ENCODE data around the gene FGD5.

Gene FGD5, protein sequence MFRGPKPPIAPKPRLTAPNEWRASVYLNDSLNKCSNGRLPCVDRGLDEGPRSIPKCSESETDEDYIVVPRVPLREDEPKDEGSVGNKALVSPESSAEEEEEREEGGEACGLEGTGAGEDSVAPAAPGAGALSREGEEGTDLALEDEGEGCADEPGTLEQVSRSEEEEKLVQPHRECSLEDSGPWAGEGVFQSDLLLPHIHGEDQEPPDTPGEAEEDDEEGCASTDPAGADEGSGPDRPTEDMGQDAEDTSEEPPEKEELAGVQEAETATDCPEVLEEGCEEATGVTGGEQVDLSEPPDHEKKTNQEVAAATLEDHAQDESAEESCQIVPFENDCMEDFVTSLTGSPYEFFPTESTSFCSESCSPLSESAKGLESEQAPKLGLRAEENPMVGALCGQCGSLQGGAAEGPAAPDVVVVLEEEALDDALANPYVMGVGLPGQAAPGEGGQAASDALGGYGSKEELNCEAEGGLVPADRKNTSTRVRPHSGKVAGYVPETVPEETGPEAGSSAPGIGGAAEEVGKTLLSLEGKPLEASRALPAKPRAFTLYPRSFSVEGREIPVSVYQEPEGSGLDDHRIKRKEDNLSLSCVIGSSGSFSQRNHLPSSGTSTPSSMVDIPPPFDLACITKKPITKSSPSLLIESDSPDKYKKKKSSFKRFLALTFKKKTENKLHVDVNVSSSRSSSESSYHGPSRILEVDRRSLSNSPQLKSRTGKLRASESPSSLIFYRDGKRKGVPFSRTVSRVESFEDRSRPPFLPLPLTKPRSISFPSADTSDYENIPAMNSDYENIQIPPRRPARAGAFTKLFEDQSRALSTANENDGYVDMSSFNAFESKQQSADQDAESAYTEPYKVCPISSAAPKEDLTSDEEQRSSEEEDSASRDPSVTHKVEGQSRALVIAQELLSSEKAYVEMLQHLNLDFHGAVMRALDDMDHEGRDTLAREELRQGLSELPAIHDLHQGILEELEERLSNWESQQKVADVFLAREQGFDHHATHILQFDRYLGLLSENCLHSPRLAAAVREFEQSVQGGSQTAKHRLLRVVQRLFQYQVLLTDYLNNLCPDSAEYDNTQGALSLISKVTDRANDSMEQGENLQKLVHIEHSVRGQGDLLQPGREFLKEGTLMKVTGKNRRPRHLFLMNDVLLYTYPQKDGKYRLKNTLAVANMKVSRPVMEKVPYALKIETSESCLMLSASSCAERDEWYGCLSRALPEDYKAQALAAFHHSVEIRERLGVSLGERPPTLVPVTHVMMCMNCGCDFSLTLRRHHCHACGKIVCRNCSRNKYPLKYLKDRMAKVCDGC (N-terminal part only)

DNA sequence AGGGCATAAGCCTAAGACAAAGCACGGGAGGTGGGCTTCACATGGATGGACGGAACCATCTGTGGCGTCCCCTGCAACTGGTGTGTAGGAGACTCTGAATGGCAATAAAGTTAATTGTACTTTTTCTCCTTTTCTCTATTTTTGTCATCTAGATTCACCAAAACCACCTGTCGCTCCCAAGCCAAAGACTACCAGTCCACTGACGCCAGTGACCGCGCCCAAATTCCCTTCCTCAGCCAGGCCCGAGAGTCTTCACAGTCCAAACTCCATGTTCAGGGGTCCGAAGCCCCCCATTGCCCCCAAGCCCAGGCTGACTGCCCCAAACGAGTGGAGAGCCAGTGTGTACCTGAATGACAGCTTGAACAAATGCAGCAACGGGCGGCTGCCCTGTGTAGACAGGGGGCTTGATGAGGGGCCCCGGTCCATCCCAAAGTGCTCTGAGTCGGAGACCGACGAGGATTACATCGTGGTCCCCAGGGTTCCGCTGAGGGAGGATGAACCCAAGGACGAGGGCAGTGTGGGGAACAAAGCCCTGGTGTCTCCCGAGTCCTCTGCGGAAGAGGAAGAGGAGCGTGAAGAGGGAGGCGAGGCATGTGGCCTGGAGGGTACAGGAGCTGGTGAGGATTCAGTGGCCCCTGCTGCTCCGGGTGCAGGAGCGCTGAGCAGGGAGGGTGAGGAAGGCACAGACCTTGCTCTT, at the start of gene FGD5:
Gene FGD5 (plus strand): TSS at position 159 of the 697 bp plus-strand sequence. CDS start 110 bp downstream, at position 269.
- no peak for DNase-seq (ENCODE audit: low read depth)
- no peak within 1 kb of the TSS for H3K4me3 ChIP-seq (ENCODE audit: low read depth, low read length)
- TF ChIP-seq, protein P1, sequence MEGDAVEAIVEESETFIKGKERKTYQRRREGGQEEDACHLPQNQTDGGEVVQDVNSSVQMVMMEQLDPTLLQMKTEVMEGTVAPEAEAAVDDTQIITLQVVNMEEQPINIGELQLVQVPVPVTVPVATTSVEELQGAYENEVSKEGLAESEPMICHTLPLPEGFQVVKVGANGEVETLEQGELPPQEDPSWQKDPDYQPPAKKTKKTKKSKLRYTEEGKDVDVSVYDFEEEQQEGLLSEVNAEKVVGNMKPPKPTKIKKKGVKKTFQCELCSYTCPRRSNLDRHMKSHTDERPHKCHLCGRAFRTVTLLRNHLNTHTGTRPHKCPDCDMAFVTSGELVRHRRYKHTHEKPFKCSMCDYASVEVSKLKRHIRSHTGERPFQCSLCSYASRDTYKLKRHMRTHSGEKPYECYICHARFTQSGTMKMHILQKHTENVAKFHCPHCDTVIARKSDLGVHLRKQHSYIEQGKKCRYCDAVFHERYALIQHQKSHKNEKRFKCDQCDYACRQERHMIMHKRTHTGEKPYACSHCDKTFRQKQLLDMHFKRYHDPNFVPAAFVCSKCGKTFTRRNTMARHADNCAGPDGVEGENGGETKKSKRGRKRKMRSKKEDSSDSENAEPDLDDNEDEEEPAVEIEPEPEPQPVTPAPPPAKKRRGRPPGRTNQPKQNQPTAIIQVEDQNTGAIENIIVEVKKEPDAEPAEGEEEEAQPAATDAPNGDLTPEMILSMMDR (IDR thresholded peaks at IDR 0.05; ENCODE audit: control insufficient read depth, extremely low read depth, insufficient read depth): no peak

DNA sequence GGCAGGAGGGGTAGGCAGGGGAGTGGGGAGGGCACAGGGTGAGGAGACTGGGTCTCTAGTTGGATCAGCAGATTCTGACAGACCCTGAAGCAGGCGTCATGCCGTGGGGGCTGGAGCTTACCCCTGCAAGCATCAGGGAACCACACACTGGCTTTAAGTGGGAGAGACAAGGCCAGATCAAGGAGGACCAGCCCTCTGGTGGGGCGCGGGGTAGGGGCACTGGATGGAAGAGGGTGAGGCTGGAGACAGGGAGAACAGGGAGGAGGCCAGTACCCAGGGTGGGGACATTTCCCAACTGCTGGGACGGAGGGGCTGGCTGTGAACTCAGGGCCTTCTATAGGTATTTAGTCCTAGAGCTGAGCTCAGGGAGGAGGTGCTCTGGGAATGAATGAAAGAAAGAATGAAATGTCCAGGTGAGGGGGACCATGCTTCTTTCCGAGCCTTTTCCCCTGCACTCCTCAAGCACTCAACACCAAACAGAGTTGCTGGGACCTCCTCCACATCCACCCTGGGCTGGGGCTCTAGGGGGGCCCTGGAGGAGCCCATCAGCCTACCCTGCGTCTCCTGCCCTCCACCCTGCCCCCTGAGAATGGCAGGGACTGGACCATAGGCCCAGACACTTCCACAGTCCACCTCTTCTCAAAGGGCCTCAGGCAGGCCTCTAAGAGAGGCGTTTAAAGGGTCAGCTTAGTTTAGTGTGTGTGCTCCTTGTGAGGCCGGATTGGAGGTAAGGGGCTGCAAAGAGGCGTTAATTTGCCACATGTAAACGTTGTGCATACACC, 49.0 kb upstream of the FGD5 start:
- TF ChIP-seq, protein P1 (IDR thresholded peaks at IDR 0.05; ENCODE audit: control insufficient read depth, extremely low read depth, insufficient read depth): no peak
- H3K4me3 ChIP-seq (ENCODE audit: low read depth, low read length): no peak overlapping the region
- no peak for DNase-seq (ENCODE audit: low read depth)

DNA sequence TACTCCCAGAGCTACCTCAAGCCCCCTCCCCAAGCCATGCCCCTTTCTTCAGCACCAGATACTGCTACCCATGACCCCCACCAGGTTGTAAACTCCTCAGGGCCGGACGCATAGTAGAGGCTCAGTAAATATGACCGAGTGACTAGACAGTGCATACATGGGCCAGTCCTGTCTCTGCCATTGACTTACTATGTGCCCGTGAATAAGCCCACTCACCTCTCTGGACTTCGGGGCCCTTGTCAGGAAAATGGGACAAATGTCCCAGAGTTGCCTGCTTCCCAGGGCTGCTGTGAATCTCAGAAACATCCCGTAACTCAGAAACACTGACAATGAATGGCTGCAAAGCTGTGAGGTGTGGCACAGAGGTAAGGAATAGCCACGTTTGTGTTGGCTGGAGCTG, 48.2 kb upstream of the FGD5 start:
- DNase-seq (ENCODE audit: low read depth): no peak
- TF ChIP-seq, protein P1 (IDR thresholded peaks at IDR 0.05; ENCODE audit: control insufficient read depth, extremely low read depth, insufficient read depth): no peak
- no peak overlapping the region for H3K4me3 ChIP-seq (ENCODE audit: low read depth, low read length)

DNA sequence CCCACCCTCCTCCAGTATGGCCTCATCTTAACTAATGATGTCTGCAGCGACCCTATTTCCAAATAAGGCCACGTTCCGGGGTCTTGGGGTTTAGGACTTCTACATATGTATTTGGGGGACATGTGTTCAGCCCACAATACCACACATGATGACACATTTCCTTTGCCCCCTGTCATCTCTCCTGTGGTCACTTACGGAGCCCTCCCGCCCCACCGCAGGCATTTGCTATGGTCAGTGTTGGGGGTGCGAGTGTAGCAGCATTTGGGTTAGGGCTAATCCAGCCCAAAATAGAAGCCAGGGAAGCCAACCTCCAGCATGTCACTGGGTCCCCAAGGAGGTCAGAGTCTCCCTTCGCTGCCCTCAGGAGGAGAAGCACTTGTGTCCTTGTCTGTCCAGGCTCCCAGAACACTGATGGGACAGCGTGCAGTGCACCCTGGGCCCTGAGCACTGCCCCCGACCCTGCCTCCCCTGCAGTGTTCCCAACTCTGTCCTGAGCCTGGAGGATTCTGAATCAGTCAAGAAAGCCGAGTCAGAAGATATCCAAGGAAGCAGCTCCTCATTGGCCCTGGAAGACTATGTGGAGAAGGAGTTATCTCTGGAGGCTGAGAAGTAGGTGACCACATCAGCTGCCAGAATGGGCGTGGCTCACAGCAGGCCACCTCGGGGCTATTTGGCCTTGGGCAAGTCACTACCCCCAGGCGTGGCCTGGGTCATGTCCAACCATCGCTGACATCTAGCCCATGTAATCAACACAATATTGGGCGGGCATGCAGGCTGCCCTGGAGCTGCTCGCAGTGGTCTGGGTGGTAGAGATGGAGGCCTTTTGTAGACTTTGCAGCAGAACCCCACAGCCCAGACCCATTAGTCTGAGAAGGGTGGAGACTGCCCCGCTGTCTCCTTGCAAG, 46.9 kb upstream of the FGD5 start:
- TF ChIP-seq, protein P1 (IDR thresholded peaks at IDR 0.05; ENCODE audit: control insufficient read depth, extremely low read depth, insufficient read depth): no peak
- DNase-seq (ENCODE audit: low read depth): no peak
- H3K4me3 ChIP-seq (ENCODE audit: low read depth, low read length): no peak overlapping the region

DNA sequence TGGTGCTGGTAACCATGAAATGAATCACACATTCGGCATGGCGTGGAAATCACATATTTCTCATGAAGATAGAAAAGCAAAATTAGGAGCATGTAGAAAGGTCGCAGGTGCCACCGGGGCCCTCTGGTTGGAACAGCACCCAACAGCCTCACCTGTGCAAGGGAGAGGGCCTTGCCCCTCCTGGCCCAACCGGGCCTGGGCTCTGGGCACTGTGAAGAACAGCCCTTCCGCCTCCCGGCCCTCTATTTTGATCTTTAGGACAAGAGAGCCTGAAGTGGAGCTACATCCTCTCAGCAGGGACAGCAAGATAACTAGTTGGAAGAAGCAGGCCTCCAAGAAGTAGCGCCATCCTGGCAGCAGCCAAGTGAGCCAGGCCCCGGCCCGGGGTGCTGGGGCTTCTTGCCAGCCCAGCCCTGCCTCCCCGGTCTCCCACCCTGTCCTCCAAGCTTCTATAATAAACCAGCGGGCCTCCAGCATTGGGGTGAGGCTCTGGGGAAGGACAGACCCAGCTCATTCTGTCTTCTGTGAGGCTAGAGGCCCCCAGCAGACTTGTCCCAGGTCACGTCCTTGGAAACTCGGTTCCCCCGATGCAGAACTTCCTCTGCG, 46.1 kb upstream of the FGD5 start:
- TF ChIP-seq, protein P1 (IDR thresholded peaks at IDR 0.05; ENCODE audit: control insufficient read depth, extremely low read depth, insufficient read depth): no peak
- no peak overlapping the region for H3K4me3 ChIP-seq (ENCODE audit: low read depth, low read length)
- DNase-seq (ENCODE audit: low read depth): no peak

Data from LNCaP clone FGC (cell line).